ENCODE results near the gene NT5DC3. TPM values are rescaled to one million over a fixed set of nuclear protein-coding genes. Genes with fewer than 3 reads are reported as not detected.

Gene NT5DC3
- total and polyA plus RNA-seq, 2 experiments from 2014 or later, result 2.8 to 6.3 TPM

GRCh38 chr12:103802586-103802886 is 38.5 kb downstream of the NT5DC3 start:
- WGBS (ENCODE audit: low lambda C conversion rate, missing lambda C conversion rate), result 91% methylated on average over 1 of the region's 1 CpG
- H3K4me2 ChIP-seq, result no peak overlapping the region
- no peak overlapping the region for H3K27ac ChIP-seq
- H3K9me3 ChIP-seq (ENCODE audit: low read depth), result no peaks in the 10 kb centered on the region
- H3K36me3 ChIP-seq (replicated peaks; ENCODE audit: insufficient read depth, low read depth), result no peaks in the 10 kb centered on the region
- peaks cover 35% of the 10 kb centered on the region for H3K4me1 ChIP-seq (ENCODE audit: insufficient read depth)
- H3K4me3 ChIP-seq, result no peak overlapping the region
- no peaks in the 10 kb centered on the region for H3K27me3 ChIP-seq
- no peaks in the 10 kb centered on the region for H3K9me2 ChIP-seq (replicated peaks; ENCODE audit: insufficient read depth)
- H4K20me1 ChIP-seq (ENCODE audit: insufficient read depth, poor library complexity, severe bottlenecking), result no peaks in the 10 kb centered on the region
- TF ChIP-seq CTCF (IDR thresholded peaks at IDR 0.05; ENCODE audit: poor library complexity) (no peak), EZH2 (IDR thresholded peaks at IDR 0.05; ENCODE audit: borderline replicate concordance) (no peak), EZH2phosphoT487 (IDR thresholded peaks at IDR 0.05; ENCODE audit: low read depth, severe bottlenecking, unreplicated experiment) (no peak)
- H3K79me2 ChIP-seq, result no peaks in the 10 kb centered on the region
- DNase-seq (ENCODE audit: low spot score), result no peak
- H2AFZ ChIP-seq, result no peak overlapping the region

GRCh38 chr12:103801709-103802585 is 39.1 kb downstream of the NT5DC3 start:
- no peaks in the 10 kb centered on the region for H3K27me3 ChIP-seq
- H3K9me3 ChIP-seq (ENCODE audit: low read depth), result no peaks in the 10 kb centered on the region
- no peaks in the 10 kb centered on the region for H3K36me3 ChIP-seq (replicated peaks; ENCODE audit: insufficient read depth, low read depth)
- H3K4me2 ChIP-seq, result no peak overlapping the region
- no peak overlapping the region for H3K4me3 ChIP-seq
- peaks cover 35% of the 10 kb centered on the region for H3K4me1 ChIP-seq (ENCODE audit: insufficient read depth)
- no peaks in the 10 kb centered on the region for H3K9me2 ChIP-seq (replicated peaks; ENCODE audit: insufficient read depth)
- H4K20me1 ChIP-seq (ENCODE audit: insufficient read depth, poor library complexity, severe bottlenecking), result no peaks in the 10 kb centered on the region
- no peaks in the 10 kb centered on the region for H3K79me2 ChIP-seq
- TF ChIP-seq CTCF (IDR thresholded peaks at IDR 0.05; ENCODE audit: poor library complexity) (no peak), EZH2 (IDR thresholded peaks at IDR 0.05; ENCODE audit: borderline replicate concordance) (no peak), EZH2phosphoT487 (IDR thresholded peaks at IDR 0.05; ENCODE audit: low read depth, severe bottlenecking, unreplicated experiment) (no peak)
- no peak overlapping the region for H3K27ac ChIP-seq
- DNase-seq (ENCODE audit: low spot score), result no peak
- WGBS (ENCODE audit: low lambda C conversion rate, missing lambda C conversion rate), result 95% methylated on average over 11 of the region's 11 CpGs
- no peak overlapping the region for H2AFZ ChIP-seq

GRCh38 chr12:103799857-103800771 is 40.9 kb downstream of the NT5DC3 start:
- no peaks in the 10 kb centered on the region for H3K27me3 ChIP-seq
- no peaks in the 10 kb centered on the region for H3K9me3 ChIP-seq (ENCODE audit: low read depth)
- peak overlapping the region; percentile 35 for H3K4me2 ChIP-seq
- WGBS (ENCODE audit: low lambda C conversion rate, missing lambda C conversion rate), result 63% methylated on average over 16 of the region's 16 CpGs
- H2AFZ ChIP-seq, result no peak overlapping the region
- DNase-seq (ENCODE audit: low spot score), result peak; percentile 72
- H3K79me2 ChIP-seq, result no peaks in the 10 kb centered on the region
- no peak for TF ChIP-seq EZH2phosphoT487 (IDR thresholded peaks at IDR 0.05; ENCODE audit: low read depth, severe bottlenecking, unreplicated experiment)
- TF ChIP-seq EZH2 (IDR thresholded peaks at IDR 0.05; ENCODE audit: borderline replicate concordance), result no peak
- no peak for TF ChIP-seq CTCF (IDR thresholded peaks at IDR 0.05; ENCODE audit: poor library complexity)
- H3K36me3 ChIP-seq (replicated peaks; ENCODE audit: insufficient read depth, low read depth), result no peaks in the 10 kb centered on the region
- H3K9me2 ChIP-seq (replicated peaks; ENCODE audit: insufficient read depth), result no peaks in the 10 kb centered on the region
- H3K27ac ChIP-seq, result peak overlapping the region; percentile 61
- H3K4me3 ChIP-seq, result no peak overlapping the region
- H3K4me1 ChIP-seq (ENCODE audit: insufficient read depth), result peaks cover 31% of the 10 kb centered on the region
- no peaks in the 10 kb centered on the region for H4K20me1 ChIP-seq (ENCODE audit: insufficient read depth, poor library complexity, severe bottlenecking)

Measured in hepatocyte (in vitro differentiated cells).